GM12878 (cell line): ENCODE results near the gene CD200R1L. TPM values are rescaled to one million over a fixed set of nuclear protein-coding genes. Genes with fewer than 3 reads are reported as not detected.

Source experiments
- ATAC-seq: fragments of 200-7000 bp; cut with Tn5 transposase; 3 replicates; pipeline ENCODE4 v1.9.1; 2020; ENCODE audit warnings: mild to moderate bottlenecking, moderate library complexity
- BruUV-seq: library from RNA; stranded (reverse); fragments of 400-500 nt; replicated peaks from 2 replicates; lab custom pipeline; 2021; lab: Mats Ljungman, UMichigan
- CTCF ChIA-PET: fragments of 300-600 bp; sonication (Branson Sonifier 250); formaldehyde crosslinking; extraction: SDS; loops from one replicate; lab custom pipeline; 2021; ENCODE audit warnings: inconsistent platforms; lab: Yijun Ruan, JAX
- POLR2A ChIA-PET: fragments of 350-600 bp; formaldehyde crosslinking; extraction: SDS; loops from one replicate; lab custom pipeline; 2021; ENCODE audit warnings: inconsistent platforms; lab: Charles Lee
- RAD21 ChIA-PET: fragments of 300-600 bp; sonication (Branson Sonifier 250); formaldehyde crosslinking; loops from one replicate; lab custom pipeline; 2023; ENCODE audit warnings: antibody characterized with exemption; ENCODE audit not compliant: unreplicated experiment; lab: Charles Lee
- SMC1A ChIA-PET: fragments of 300-600 bp; sonication (Branson Sonifier 250); formaldehyde crosslinking; loops from one replicate; lab custom pipeline; 2023; ENCODE audit not compliant: unreplicated experiment, uncharacterized antibody; lab: Charles Lee
- DNase-seq: peaks from one replicate; pipeline ENCODE4 v3.0.0-alpha.2; 2011; ENCODE audit warnings: low read depth, low spot score
- FAIRE-seq: peaks from 3 replicates; lab custom pipeline; 2011; peaks lifted over from hg19 to GRCh38; lab: Jason Lieb, UNC
- H2AFZ ChIP-seq: 2 replicates; pipeline ENCODE4 v1.6.0; 2011; ENCODE audit warnings: low read depth, low read length, control low read depth; ENCODE audit not compliant: control insufficient read depth
- H3K27ac ChIP-seq: 2 replicates; pipeline ENCODE4 v1.5.1; 2011; ENCODE audit warnings: control low read depth; ENCODE audit not compliant: control insufficient read depth, insufficient read depth
- H3K27me3 ChIP-seq, 2 experiments: replicated peaks in 1 of 2; 2 replicates each; pipeline versions ENCODE4 v1.6.0 to v1.6.1; 2011; ENCODE audit warnings: low read length in 1 of 2; ENCODE audit not compliant: control insufficient read depth in 2 of 2, insufficient read depth in 2 of 2
- H3K36me3 ChIP-seq, 2 experiments: 2 replicates each; pipeline ENCODE4 v1.5.1; 2011; ENCODE audit warnings: low read length in 1 of 2; ENCODE audit not compliant: control insufficient read depth in 2 of 2, insufficient read depth in 2 of 2
- H3K4me1 ChIP-seq: 2 replicates; pipeline ENCODE4 v1.6.1; 2011; ENCODE audit warnings: mild to moderate bottlenecking, low read length, moderate library complexity, mixed read lengths; ENCODE audit not compliant: control insufficient read depth, insufficient read depth
- H3K4me2 ChIP-seq: 2 replicates; pipeline ENCODE4 v1.6.0; 2011; ENCODE audit warnings: control low read depth; ENCODE audit not compliant: control insufficient read depth, insufficient read depth
- H3K4me3 ChIP-seq: fragments of 200-600 bp; sonication (generic); 2 replicates; pipeline ENCODE4 v1.5.1; 2016
- H3K79me2 ChIP-seq: 2 replicates; pipeline ENCODE4 v1.6.0; 2011; ENCODE audit warnings: low read length; ENCODE audit not compliant: control insufficient read depth, insufficient read depth
- H3K9ac ChIP-seq: 2 replicates; pipeline ENCODE4 v1.8.0; 2011; ENCODE audit warnings: low read length, control low read depth, mixed read lengths; ENCODE audit not compliant: control insufficient read depth, insufficient read depth
- H3K9me3 ChIP-seq: replicated peaks from 3 replicates; pipeline ENCODE4 v1.5.1; 2011; ENCODE audit warnings: mild to moderate bottlenecking, low read length; ENCODE audit not compliant: control insufficient read depth, insufficient read depth
- H4K20me1 ChIP-seq: 2 replicates; pipeline ENCODE4 v1.6.0; 2011; ENCODE audit not compliant: control insufficient read depth, insufficient read depth
- ASH2L ChIP-seq: fragments of 300-600, 200-600 bp; sonication (generic); IDR thresholded peaks from 2 replicates; pipeline ENCODE4 v1.6.1; 2017; ENCODE audit warnings: low read depth, mild to moderate bottlenecking, borderline replicate concordance
- BMI1 ChIP-seq: fragments of 450-650 bp; IDR thresholded peaks from 2 replicates; pipeline ENCODE4 v1.6.1; 2016; ENCODE audit warnings: mild to moderate bottlenecking, moderate library complexity, borderline replicate concordance
- FOXM1 ChIP-seq: IDR thresholded peaks from 2 replicates; pipeline ENCODE4 v1.6.1; 2012; ENCODE audit warnings: low read depth, mild to moderate bottlenecking, inconsistent platforms, low read length, moderate library complexity
- IKZF1 ChIP-seq: fragments of 450-650 bp; conservative IDR thresholded peaks from 2 replicates; pipeline ENCODE4 v1.6.1; 2017; ENCODE audit warnings: antibody characterized with exemption, mild to moderate bottlenecking
- MTA2 ChIP-seq: fragments of 450-650 bp; IDR thresholded peaks from 2 replicates; pipeline ENCODE4 v1.6.1; 2016; ENCODE audit warnings: low read depth, mild to moderate bottlenecking, moderate library complexity
- NBN ChIP-seq: fragments of 450-650 bp; IDR thresholded peaks from 2 replicates; pipeline ENCODE4 v1.6.1; 2016
- ZNF274 ChIP-seq: IDR thresholded peaks from one replicate; pipeline ENCODE4 v1.8.0; 2011; ENCODE audit not compliant: insufficient read length, insufficient read depth
- ZNF622 ChIP-seq: fragments of 450-650 bp; IDR thresholded peaks from 2 replicates; pipeline ENCODE4 v1.6.1; 2017; ENCODE audit warnings: mild to moderate bottlenecking, inconsistent platforms
- WGBS: methylation state at CpG from one replicate; pipeline ENCODE4 v1.1.6; 2016; ENCODE audit warnings: low lambda C conversion rate; ENCODE audit not compliant: insufficient replicate concordance, insufficient coverage; ENCODE audit errors: missing lambda C conversion rate; 5-methylcytosine and 5-hydroxymethylcytosine counted together
- in situ Hi-C: fragments of 300-500 bp; cut with MboI; formaldehyde crosslinking; loops from 9 replicates; pipeline ENCODE4 v1.14.3; 2018; ENCODE audit warnings: mixed read lengths
- intact Hi-C: fragments of 100-400 bp; cut with micrococcal nuclease; formaldehyde crosslinking; loops from one replicate; pipeline ENCODE4 v1.14.2; 2022; ENCODE audit not compliant: unreplicated experiment
- polyA plus RNA-seq, 11 experiments: library from polyadenylated mRNA; depleted of rRNA in 4 of 11; unstranded in 6 of 11; stranded (reverse) in 5 of 11; fragments of >200 nt; fragmentation: Nextera tagmentation in 4 of 11; fragmentation: Illumina TruSeq in 1 of 11; extraction: Ambion mirVana in 4 of 11; extraction: Trizol in 1 of 11; gene quantifications; 1 replicate in 1 of 11; 2 replicates in 10 of 11; pipeline versions ENCODE4 v1.2.1 to v1.2.3, GENCODE V29; 2011 to 2016; ENCODE audit warnings: inconsistent platforms in 2 of 11, missing spikeins in 2 of 11, low read depth in 1 of 11
- total RNA-seq, 4 experiments: library from RNA; depleted of rRNA in 3 of 4; stranded (reverse); fragments of >200 nt in 3 of 4; fragmentation: Illumina TruSeq in 1 of 4; extraction: Trizol in 1 of 4; gene quantifications; 2 replicates each; pipeline versions ENCODE4 v1.2.1 to v1.2.3, GENCODE V29; 2013 to 2021
- TF ChIP-seq, protein P1 (sequence below): fragments of 450-650 bp; formaldehyde crosslinking; IDR thresholded peaks from 2 replicates; pipeline ENCODE4 v1.4.0; 2020; ENCODE audit warnings: mild to moderate bottlenecking, moderate library complexity

Gene CD200R1L
- total and polyA plus RNA-seq, 10 of the 15 experiments (the other 5 are each of a cell fraction or from before 2014, with no cell fraction given): 0.41 TPM; not detected in 9

DNA sequence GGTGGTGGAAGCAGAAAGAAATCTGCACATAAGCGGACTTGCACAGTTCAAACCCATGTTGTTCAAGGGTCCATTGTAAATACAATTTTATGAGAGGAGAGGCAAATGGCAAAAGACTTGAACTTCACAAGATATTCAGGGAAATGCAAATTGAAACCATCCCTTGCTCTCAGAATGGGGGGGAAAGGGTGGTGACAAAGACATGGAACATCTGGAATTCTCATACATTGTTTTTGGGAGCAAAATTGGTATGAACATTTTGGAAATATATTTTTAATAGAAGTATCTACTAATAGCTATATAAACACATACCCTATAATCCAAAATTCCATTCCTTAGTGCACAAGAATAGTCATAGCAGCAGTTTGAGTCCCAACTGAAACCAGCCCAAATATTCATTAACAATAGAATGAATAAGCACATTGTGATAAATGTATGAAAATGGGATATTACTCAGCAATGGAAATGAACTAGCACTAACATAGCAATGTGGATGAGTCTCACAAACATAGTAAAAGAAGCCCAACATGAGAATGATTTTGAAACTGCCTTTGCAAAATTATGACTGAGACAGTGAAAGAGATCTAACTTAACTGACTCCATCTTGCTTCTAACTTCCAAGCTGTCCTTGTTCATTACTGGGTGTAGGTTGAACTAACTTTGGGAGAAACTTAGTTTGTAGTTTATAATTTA, 77.2 kb downstream of the CD200R1L start:
- Histone ChIP-seq H3K36me3 (no peaks in the 10 kb centered on the region), H3K79me2 (no peaks in the 10 kb centered on the region), H3K4me1 (peaks cover 11% of the 10 kb centered on the region), H3K4me2 (no peak overlapping the region), H2AFZ (no peak overlapping the region), H3K27ac (no peak overlapping the region), H3K9me3 (no peaks in the 10 kb centered on the region), H3K4me3 (no peak overlapping the region), H4K20me1 (no peaks in the 10 kb centered on the region), H3K27me3 (no peaks in the 10 kb centered on the region), H3K9ac (no peak overlapping the region)
- no peak for FAIRE-seq
- in situ Hi-C loops: no loop called here
- WGBS: 100% methylated on average over 1 of the region's 1 CpG
- BruUV-seq: no TSS peak
- RAD21 ChIA-PET: no interaction called here
- POLR2A ChIA-PET: no interaction called here
- SMC1A ChIA-PET: interaction anchor here (0.7 to 1.2 kb wide), 4 partner anchors 8 to 210 kb away, joined by 3 read pairs; no protein-coding TSS in a partner anchor
- CTCF ChIA-PET: interaction anchor here (1.0 to 1.6 kb wide), 2 partner anchors 35 to 127 kb away, joined by 3 read pairs; no protein-coding TSS in a partner anchor
- no peak for ATAC-seq
- intact Hi-C loops: no loop called here
- no peak for DNase-seq
- TF ChIP-seq IKZF1 (no peak), BMI1 (no peak), ASH2L (no peak), MTA2 (no peak), ZNF274 (no peak), NBN (no peak), FOXM1 (no peak), ZNF622 (no peak)
- TF ChIP-seq, protein P1, sequence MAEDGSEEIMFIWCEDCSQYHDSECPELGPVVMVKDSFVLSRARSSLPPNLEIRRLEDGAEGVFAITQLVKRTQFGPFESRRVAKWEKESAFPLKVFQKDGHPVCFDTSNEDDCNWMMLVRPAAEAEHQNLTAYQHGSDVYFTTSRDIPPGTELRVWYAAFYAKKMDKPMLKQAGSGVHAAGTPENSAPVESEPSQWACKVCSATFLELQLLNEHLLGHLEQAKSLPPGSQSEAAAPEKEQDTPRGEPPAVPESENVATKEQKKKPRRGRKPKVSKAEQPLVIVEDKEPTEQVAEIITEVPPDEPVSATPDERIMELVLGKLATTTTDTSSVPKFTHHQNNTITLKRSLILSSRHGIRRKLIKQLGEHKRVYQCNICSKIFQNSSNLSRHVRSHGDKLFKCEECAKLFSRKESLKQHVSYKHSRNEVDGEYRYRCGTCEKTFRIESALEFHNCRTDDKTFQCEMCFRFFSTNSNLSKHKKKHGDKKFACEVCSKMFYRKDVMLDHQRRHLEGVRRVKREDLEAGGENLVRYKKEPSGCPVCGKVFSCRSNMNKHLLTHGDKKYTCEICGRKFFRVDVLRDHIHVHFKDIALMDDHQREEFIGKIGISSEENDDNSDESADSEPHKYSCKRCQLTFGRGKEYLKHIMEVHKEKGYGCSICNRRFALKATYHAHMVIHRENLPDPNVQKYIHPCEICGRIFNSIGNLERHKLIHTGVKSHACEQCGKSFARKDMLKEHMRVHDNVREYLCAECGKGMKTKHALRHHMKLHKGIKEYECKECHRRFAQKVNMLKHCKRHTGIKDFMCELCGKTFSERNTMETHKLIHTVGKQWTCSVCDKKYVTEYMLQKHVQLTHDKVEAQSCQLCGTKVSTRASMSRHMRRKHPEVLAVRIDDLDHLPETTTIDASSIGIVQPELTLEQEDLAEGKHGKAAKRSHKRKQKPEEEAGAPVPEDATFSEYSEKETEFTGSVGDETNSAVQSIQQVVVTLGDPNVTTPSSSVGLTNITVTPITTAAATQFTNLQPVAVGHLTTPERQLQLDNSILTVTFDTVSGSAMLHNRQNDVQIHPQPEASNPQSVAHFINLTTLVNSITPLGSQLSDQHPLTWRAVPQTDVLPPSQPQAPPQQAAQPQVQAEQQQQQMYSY (CRISPR knock-in tag): no peak
